ENCODE data around the gene TMED4.

DNA sequence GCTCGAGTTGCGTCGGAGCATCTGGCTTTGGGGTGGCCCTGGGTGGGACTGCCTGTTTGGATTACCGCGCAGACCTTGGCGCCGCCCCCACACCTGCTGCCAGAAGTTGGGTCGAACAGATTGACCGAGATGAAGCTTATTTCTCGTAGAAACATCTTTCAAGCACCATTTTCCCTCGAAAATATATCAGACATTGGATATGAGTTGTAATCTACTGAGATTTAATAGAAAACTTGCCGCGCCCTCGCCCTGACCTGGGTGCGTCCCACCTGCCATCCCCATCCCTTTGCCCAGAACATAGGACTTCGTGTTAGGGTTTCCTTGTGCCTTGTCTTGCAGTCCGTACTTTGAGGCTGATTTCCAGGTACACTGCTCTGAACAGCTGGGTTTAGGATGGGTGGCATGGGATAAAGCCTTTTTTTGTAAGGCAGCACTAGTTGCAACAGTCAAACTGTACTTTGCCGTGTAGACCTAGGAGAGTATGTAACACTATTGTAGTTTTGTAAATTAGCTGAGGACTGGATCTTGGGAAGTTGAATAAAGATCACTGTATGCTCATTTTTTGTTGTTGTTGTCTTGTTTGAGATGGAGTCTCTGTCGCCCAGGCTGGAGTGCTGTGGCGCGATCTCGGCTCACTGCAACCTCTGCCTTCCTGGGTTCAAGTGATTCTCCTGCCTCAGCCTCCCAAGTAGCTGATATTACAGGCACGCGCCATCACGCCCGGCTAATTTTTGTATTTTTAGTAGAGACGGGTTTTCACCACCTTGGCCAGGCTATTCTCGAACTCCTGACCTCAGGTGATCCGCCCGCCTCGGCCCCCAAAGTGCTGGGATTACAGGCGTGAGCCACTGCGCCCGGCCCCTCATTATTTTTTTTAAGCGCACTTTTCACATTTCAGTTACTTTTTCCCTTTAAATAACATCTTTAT lies 25.4 kb upstream of the TMED4 start:
- no peak for TF ChIP-seq ZNF772 (CRISPR knock-in tag; IDR thresholded peaks at IDR 0.05)
- no peak for TF ChIP-seq ZNF274 (CRISPR knock-in tag; IDR thresholded peaks at IDR 0.05)
- TF ChIP-seq, protein P1, sequence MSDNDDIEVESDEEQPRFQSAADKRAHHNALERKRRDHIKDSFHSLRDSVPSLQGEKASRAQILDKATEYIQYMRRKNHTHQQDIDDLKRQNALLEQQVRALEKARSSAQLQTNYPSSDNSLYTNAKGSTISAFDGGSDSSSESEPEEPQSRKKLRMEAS (IDR thresholded peaks at IDR 0.05) = no peak
- TF ChIP-seq ATF7 (IDR thresholded peaks at IDR 0.05) = no peak
- no peak for TF ChIP-seq ATF7 (CRISPR knock-in tag; IDR thresholded peaks at IDR 0.05)
- TF ChIP-seq SP1 (IDR thresholded peaks at IDR 0.05) = no peak
- no peak for TF ChIP-seq SP1 (CRISPR knock-in tag; IDR thresholded peaks at IDR 0.05)
- TF ChIP-seq, protein P2, sequence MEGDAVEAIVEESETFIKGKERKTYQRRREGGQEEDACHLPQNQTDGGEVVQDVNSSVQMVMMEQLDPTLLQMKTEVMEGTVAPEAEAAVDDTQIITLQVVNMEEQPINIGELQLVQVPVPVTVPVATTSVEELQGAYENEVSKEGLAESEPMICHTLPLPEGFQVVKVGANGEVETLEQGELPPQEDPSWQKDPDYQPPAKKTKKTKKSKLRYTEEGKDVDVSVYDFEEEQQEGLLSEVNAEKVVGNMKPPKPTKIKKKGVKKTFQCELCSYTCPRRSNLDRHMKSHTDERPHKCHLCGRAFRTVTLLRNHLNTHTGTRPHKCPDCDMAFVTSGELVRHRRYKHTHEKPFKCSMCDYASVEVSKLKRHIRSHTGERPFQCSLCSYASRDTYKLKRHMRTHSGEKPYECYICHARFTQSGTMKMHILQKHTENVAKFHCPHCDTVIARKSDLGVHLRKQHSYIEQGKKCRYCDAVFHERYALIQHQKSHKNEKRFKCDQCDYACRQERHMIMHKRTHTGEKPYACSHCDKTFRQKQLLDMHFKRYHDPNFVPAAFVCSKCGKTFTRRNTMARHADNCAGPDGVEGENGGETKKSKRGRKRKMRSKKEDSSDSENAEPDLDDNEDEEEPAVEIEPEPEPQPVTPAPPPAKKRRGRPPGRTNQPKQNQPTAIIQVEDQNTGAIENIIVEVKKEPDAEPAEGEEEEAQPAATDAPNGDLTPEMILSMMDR (CRISPR knock-in tag; IDR thresholded peaks at IDR 0.05) = no peak
- TF ChIP-seq, protein P3, sequence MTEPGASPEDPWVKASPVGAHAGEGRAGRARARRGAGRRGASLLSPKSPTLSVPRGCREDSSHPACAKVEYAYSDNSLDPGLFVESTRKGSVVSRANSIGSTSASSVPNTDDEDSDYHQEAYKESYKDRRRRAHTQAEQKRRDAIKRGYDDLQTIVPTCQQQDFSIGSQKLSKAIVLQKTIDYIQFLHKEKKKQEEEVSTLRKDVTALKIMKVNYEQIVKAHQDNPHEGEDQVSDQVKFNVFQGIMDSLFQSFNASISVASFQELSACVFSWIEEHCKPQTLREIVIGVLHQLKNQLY (CRISPR knock-in tag; IDR thresholded peaks at IDR 0.05) = no peak
- TF ChIP-seq SIX1 (CRISPR knock-in tag; IDR thresholded peaks at IDR 0.05; ENCODE audit: borderline replicate concordance) = no peak
- no peak for TF ChIP-seq CHCHD3 (CRISPR knock-in tag; IDR thresholded peaks at IDR 0.05)
- TF ChIP-seq, protein P4, sequence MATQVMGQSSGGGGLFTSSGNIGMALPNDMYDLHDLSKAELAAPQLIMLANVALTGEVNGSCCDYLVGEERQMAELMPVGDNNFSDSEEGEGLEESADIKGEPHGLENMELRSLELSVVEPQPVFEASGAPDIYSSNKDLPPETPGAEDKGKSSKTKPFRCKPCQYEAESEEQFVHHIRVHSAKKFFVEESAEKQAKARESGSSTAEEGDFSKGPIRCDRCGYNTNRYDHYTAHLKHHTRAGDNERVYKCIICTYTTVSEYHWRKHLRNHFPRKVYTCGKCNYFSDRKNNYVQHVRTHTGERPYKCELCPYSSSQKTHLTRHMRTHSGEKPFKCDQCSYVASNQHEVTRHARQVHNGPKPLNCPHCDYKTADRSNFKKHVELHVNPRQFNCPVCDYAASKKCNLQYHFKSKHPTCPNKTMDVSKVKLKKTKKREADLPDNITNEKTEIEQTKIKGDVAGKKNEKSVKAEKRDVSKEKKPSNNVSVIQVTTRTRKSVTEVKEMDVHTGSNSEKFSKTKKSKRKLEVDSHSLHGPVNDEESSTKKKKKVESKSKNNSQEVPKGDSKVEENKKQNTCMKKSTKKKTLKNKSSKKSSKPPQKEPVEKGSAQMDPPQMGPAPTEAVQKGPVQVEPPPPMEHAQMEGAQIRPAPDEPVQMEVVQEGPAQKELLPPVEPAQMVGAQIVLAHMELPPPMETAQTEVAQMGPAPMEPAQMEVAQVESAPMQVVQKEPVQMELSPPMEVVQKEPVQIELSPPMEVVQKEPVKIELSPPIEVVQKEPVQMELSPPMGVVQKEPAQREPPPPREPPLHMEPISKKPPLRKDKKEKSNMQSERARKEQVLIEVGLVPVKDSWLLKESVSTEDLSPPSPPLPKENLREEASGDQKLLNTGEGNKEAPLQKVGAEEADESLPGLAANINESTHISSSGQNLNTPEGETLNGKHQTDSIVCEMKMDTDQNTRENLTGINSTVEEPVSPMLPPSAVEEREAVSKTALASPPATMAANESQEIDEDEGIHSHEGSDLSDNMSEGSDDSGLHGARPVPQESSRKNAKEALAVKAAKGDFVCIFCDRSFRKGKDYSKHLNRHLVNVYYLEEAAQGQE (IDR thresholded peaks at IDR 0.05; ENCODE audit: borderline replicate concordance in 1 of 2, low read depth in 1 of 2, low read length in 2 of 2) = no peak
- no peak for TF ChIP-seq POLR2AphosphoS5 (IDR thresholded peaks at IDR 0.05; ENCODE audit: low read depth, low read length)
- 0 out of 2 replicates have a peak, but pooled peaks have one; percentile 5 for TF ChIP-seq HES4 (CRISPR knock-in tag; IDR thresholded peaks at IDR 0.05; ENCODE audit: borderline replicate concordance)
- TF ChIP-seq CHD4 (IDR thresholded peaks at IDR 0.05; ENCODE audit: borderline replicate concordance, low read length) = no peak
